ENCODE results near the gene BMPER. TPM values are rescaled to one million over a fixed set of nuclear protein-coding genes. Genes with fewer than 3 reads are reported as not detected.

Gene BMPER
- polyA plus RNA-seq, 1 of the 3 experiments (the other 2 are of a cell fraction), result 20.0 TPM

GRCh38 chr7:34011017-34011695 lies 105.8 kb downstream of the BMPER start:
- no peaks in the 10 kb centered on the region for H4K20me1 ChIP-seq (ENCODE audit: insufficient read depth)
- H3K9ac ChIP-seq, result peak overlapping the region; percentile 18; the same call in 1 of the 2 replicates
- no peaks in the 10 kb centered on the region for H3K27me3 ChIP-seq (ENCODE audit: insufficient read depth)
- DNase-seq, result no peak
- 7% methylated on average over 3 of the region's 3 CpGs for WGBS (ENCODE audit: low lambda C conversion rate)
- 0 out of 2 replicates have a peak, but pooled peaks have one; percentile 4 for TF ChIP-seq FOSL2 (IDR thresholded peaks at IDR 0.05; ENCODE audit: borderline replicate concordance, low read depth)
- no peak for TF ChIP-seq USF1 (IDR thresholded peaks at IDR 0.05; ENCODE audit: borderline replicate concordance, low read depth)
- TF ChIP-seq SIN3A (IDR thresholded peaks at IDR 0.05; ENCODE audit: borderline replicate concordance, low read depth, low read length), result no peak
- no peak for TF ChIP-seq NFIC (IDR thresholded peaks at IDR 0.05; ENCODE audit: borderline replicate concordance)
- peak; percentile 11; the same call in 1 of the 2 replicates for TF ChIP-seq TCF12 (IDR thresholded peaks at IDR 0.05)
- no peak for TF ChIP-seq FOXM1 (IDR thresholded peaks at IDR 0.05; ENCODE audit: low read depth)
- no peak for TF ChIP-seq MAX (IDR thresholded peaks at IDR 0.05; ENCODE audit: low read depth)
- no peak for TF ChIP-seq TEAD4 (IDR thresholded peaks at IDR 0.05; ENCODE audit: borderline replicate concordance, insufficient read depth)
- no peak for TF ChIP-seq SMC3 (IDR thresholded peaks at IDR 0.05; ENCODE audit: low read depth, low read length)
- TF ChIP-seq CTCF (IDR thresholded peaks at IDR 0.05), result no peak
- peak; percentile 49; the same call in 1 of the 2 replicates for TF ChIP-seq PBX3 (IDR thresholded peaks at IDR 0.05)
- no peak overlapping the region; a peak in 1 of 4 replicates for H3K4me3 ChIP-seq (ENCODE audit: low read depth in 2 of 2, low read length in 1 of 2)
- H3K9me3 ChIP-seq, result no peaks in the 10 kb centered on the region
- CTCF ChIA-PET, result no interaction called here
- H3F3A ChIP-seq (replicated peaks; ENCODE audit: insufficient read depth), result peaks cover 24% of the 10 kb centered on the region
- H3K27ac ChIP-seq (ENCODE audit: low read depth in 2 of 2, low read length in 1 of 2), result peak overlapping the region; percentile 66 to 83; a peak in 3 of 4 replicates
- peak overlapping the region; percentile 77 for H2AFZ ChIP-seq (ENCODE audit: low read depth)
- peak overlapping the region; percentile 56 for H3K4me2 ChIP-seq
- POLR2A ChIA-PET, result no interaction called here
- H3K36me3 ChIP-seq (replicated peaks in 1 of 2; ENCODE audit: control insufficient read depth in 1 of 2, insufficient read depth in 2 of 2, low read length in 1 of 2), result no peaks in the 10 kb centered on the region
- H3K9me2 ChIP-seq, result no peaks in the 10 kb centered on the region
- no peaks in the 10 kb centered on the region for H3K79me2 ChIP-seq (ENCODE audit: insufficient read depth)
- H3K4me1 ChIP-seq (ENCODE audit: control insufficient read depth in 1 of 2, insufficient read depth in 2 of 2, low read depth in 1 of 2, low read length in 1 of 2), result peaks cover 0 to 19% of the 10 kb centered on the region in 2 experiments; a peak in 2 of 4 replicates

GRCh38 chr7:34011696-34012095 lies 106.4 kb downstream of the BMPER start:
- Histone ChIP-seq H3F3A (replicated peaks; ENCODE audit: insufficient read depth) (peaks cover 24% of the 10 kb centered on the region), H3K9ac (peak overlapping the region; percentile 18; the same call in 1 of the 2 replicates), H3K27ac (ENCODE audit: low read depth in 2 of 2, low read length in 1 of 2) (peak overlapping the region; percentile 66 to 83), H3K9me2 (no peaks in the 10 kb centered on the region), H3K27me3 (ENCODE audit: insufficient read depth) (no peaks in the 10 kb centered on the region), H3K79me2 (ENCODE audit: insufficient read depth) (no peaks in the 10 kb centered on the region), H3K4me2 (peak overlapping the region; percentile 56), H3K9me3 (no peaks in the 10 kb centered on the region), H3K36me3 (replicated peaks in 1 of 2; ENCODE audit: control insufficient read depth in 1 of 2, insufficient read depth in 2 of 2, low read length in 1 of 2) (no peaks in the 10 kb centered on the region), H3K4me1 (ENCODE audit: control insufficient read depth in 1 of 2, insufficient read depth in 2 of 2, low read depth in 1 of 2, low read length in 1 of 2) (peaks cover 0 to 19% of the 10 kb centered on the region in 2 experiments; a peak in 2 of 4 replicates), H3K4me3 (ENCODE audit: low read depth in 2 of 2, low read length in 1 of 2) (no peak overlapping the region; a peak in 1 of 4 replicates), H2AFZ (ENCODE audit: low read depth) (peak overlapping the region; percentile 77), H4K20me1 (ENCODE audit: insufficient read depth) (no peaks in the 10 kb centered on the region)
- no peak for DNase-seq
- POLR2A ChIA-PET, result no interaction called here
- WGBS (ENCODE audit: low lambda C conversion rate), result 5% methylated on average over 1 of the region's 1 CpG
- CTCF ChIA-PET, result no interaction called here
- TF ChIP-seq USF1 (IDR thresholded peaks at IDR 0.05; ENCODE audit: borderline replicate concordance, low read depth) (no peak), MXI1 (IDR thresholded peaks at IDR 0.05; ENCODE audit: low read depth, low read length) (no peak), POLR2AphosphoS5 (IDR thresholded peaks at IDR 0.05; ENCODE audit: low read depth, low read length) (no peak), YY1 (IDR thresholded peaks at IDR 0.05; ENCODE audit: low read depth) (no peak), REST (IDR thresholded peaks at IDR 0.05; ENCODE audit: low read depth, low read length) (no peak), RAD21 (IDR thresholded peaks at IDR 0.05; ENCODE audit: low read length) (no peak), EZH2phosphoT487 (IDR thresholded peaks at IDR 0.05; ENCODE audit: borderline replicate concordance, low read depth) (no peak)
